ENCODE measurements around the gene GALNT18.

GALNT18 gene

GRCh38 chr11:11313426-11313825, 308.4 kb downstream of the GALNT18 start:
- H2BK5ac ChIP-seq (ENCODE audit: low read length): no peak overlapping the region
- H3K4me2 ChIP-seq (ENCODE audit: insufficient read depth, low read length, poor library complexity, severe bottlenecking): no peak overlapping the region
- H3K9me3 ChIP-seq (replicated peaks in 1 of 2; ENCODE audit: control insufficient read depth in 2 of 2, insufficient read depth in 1 of 2, low read depth in 1 of 2, low read length in 2 of 2): no peaks in the 10 kb centered on the region
- no peak overlapping the region for H3K9ac ChIP-seq (ENCODE audit: low read depth, low read length, poor library complexity)
- no peak overlapping the region for H4K91ac ChIP-seq (ENCODE audit: low read depth, low read length, poor library complexity)
- no peak overlapping the region for H3K27ac ChIP-seq (replicated peaks; ENCODE audit: low read length)
- H3K4me1 ChIP-seq (ENCODE audit: control insufficient read depth in 2 of 2, insufficient read depth in 1 of 2, low read depth in 1 of 2, low read length in 2 of 2): no peaks in the 10 kb centered on the region
- H3K4ac ChIP-seq (ENCODE audit: low read length): no peak overlapping the region
- no peak overlapping the region for H4K8ac ChIP-seq (ENCODE audit: low read depth, low read length)
- no peaks in the 10 kb centered on the region for H3K27me3 ChIP-seq (ENCODE audit: control insufficient read depth in 3 of 3, insufficient read depth in 3 of 3, low read depth in 1 of 3, low read length in 3 of 3)
- no peak overlapping the region for H3K18ac ChIP-seq (ENCODE audit: low read length)
- no peak overlapping the region for H3K23ac ChIP-seq (ENCODE audit: low read depth, low read length, poor library complexity)
- no peaks in the 10 kb centered on the region for H3K36me3 ChIP-seq (replicated peaks in 1 of 2; ENCODE audit: control insufficient read depth in 2 of 2, insufficient read depth in 2 of 2, low read length in 2 of 2)
- no peaks in the 10 kb centered on the region for H3K79me1 ChIP-seq (ENCODE audit: low read depth, low read length)
- no peak overlapping the region for H3K4me3 ChIP-seq (ENCODE audit: low read length in 2 of 2)
- H2BK12ac ChIP-seq (ENCODE audit: low read length): no peak overlapping the region
- no CpG with 5 or more reads among the region's 1 CpG for WGBS, 2 donors (ENCODE audit: extremely low coverage in 2 of 2, insufficient read length in 2 of 2, insufficient replicate concordance in 1 of 2)
- no peak overlapping the region for H2AFZ ChIP-seq (ENCODE audit: low read length)
- H3K14ac ChIP-seq (ENCODE audit: low read length): no peak overlapping the region
- DNase-seq (ENCODE audit: low spot score): no peak
- no peak overlapping the region for H2BK120ac ChIP-seq (ENCODE audit: low read depth, low read length)
- H2AK5ac ChIP-seq (ENCODE audit: low read depth, low read length): no peak overlapping the region
- H2BK15ac ChIP-seq (ENCODE audit: low read length): no peak overlapping the region

DNA sequence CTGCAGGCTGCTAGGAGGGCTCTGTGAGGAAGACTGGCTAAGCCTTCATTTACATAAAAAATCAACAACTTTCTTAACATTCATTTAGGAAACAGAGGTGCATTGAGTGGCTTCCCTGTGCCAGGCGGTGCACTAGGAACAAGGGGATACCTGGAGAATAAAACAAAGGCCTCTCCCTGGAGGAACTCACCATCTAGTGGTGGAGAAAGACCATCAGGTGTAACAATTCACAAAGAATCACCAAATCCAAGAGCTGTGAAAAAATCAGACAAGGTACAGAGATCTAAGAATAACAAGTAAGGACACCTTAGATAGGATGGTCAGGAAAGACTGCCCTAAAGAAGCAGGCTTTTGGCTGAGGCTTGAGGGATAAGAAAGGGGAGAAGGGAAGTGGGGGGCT, 309.1 kb downstream of the GALNT18 start:
- no CpG with 5 or more reads among the region's 1 CpG for WGBS, 2 donors (ENCODE audit: extremely low coverage in 2 of 2, insufficient read length in 2 of 2, insufficient replicate concordance in 1 of 2)
- H3K27ac ChIP-seq (replicated peaks; ENCODE audit: low read length): no peak overlapping the region

GRCh38 chr11:11311169-11311568, 310.6 kb downstream of the GALNT18 start:
- no peaks in the 10 kb centered on the region for H3K9me3 ChIP-seq (replicated peaks in 1 of 2; ENCODE audit: control insufficient read depth in 2 of 2, insufficient read depth in 1 of 2, low read depth in 1 of 2, low read length in 2 of 2)
- no peak overlapping the region for H3K27ac ChIP-seq (replicated peaks; ENCODE audit: low read length)
- no peak overlapping the region for H2BK12ac ChIP-seq (ENCODE audit: low read length)
- no peak overlapping the region for H3K9ac ChIP-seq (ENCODE audit: low read depth, low read length, poor library complexity)
- no peak overlapping the region for H2AK5ac ChIP-seq (ENCODE audit: low read depth, low read length)
- H2BK5ac ChIP-seq (ENCODE audit: low read length): no peak overlapping the region
- H3K4me2 ChIP-seq (ENCODE audit: insufficient read depth, low read length, poor library complexity, severe bottlenecking): no peak overlapping the region
- no peak overlapping the region for H3K18ac ChIP-seq (ENCODE audit: low read length)
- H3K4me3 ChIP-seq (ENCODE audit: low read length in 2 of 2): no peak overlapping the region
- no CpG with 5 or more reads among the region's 3 CpGs for WGBS, 2 donors (ENCODE audit: extremely low coverage in 2 of 2, insufficient read length in 2 of 2, insufficient replicate concordance in 1 of 2)
- no peak overlapping the region for H4K91ac ChIP-seq (ENCODE audit: low read depth, low read length, poor library complexity)
- no peak overlapping the region for H3K23ac ChIP-seq (ENCODE audit: low read depth, low read length, poor library complexity)
- H2BK120ac ChIP-seq (ENCODE audit: low read depth, low read length): no peak overlapping the region
- DNase-seq (ENCODE audit: low spot score): no peak
- no peak overlapping the region for H3K4ac ChIP-seq (ENCODE audit: low read length)
- H3K14ac ChIP-seq (ENCODE audit: low read length): no peak overlapping the region
- no peaks in the 10 kb centered on the region for H3K79me1 ChIP-seq (ENCODE audit: low read depth, low read length)
- H3K27me3 ChIP-seq (ENCODE audit: control insufficient read depth in 3 of 3, insufficient read depth in 3 of 3, low read depth in 1 of 3, low read length in 3 of 3): no peaks in the 10 kb centered on the region
- no peaks in the 10 kb centered on the region for H3K4me1 ChIP-seq (ENCODE audit: control insufficient read depth in 2 of 2, insufficient read depth in 1 of 2, low read depth in 1 of 2, low read length in 2 of 2)
- no peak overlapping the region for H2AFZ ChIP-seq (ENCODE audit: low read length)
- H4K8ac ChIP-seq (ENCODE audit: low read depth, low read length): no peak overlapping the region
- H3K36me3 ChIP-seq (replicated peaks in 1 of 2; ENCODE audit: control insufficient read depth in 2 of 2, insufficient read depth in 2 of 2, low read length in 2 of 2): no peaks in the 10 kb centered on the region
- H2BK15ac ChIP-seq (ENCODE audit: low read length): no peak overlapping the region

More for the DNA sequence above, 309.1 kb downstream of the GALNT18 start:
- Histone ChIP-seq H3K4me1 (ENCODE audit: control insufficient read depth in 2 of 2, insufficient read depth in 1 of 2, low read depth in 1 of 2, low read length in 2 of 2) (no peaks in the 10 kb centered on the region), H3K4ac (ENCODE audit: low read length) (no peak overlapping the region), H3K4me3 (ENCODE audit: low read length in 2 of 2) (no peak overlapping the region), H3K4me2 (ENCODE audit: insufficient read depth, low read length, poor library complexity, severe bottlenecking) (no peak overlapping the region), H3K79me1 (ENCODE audit: low read depth, low read length) (no peaks in the 10 kb centered on the region), H2BK120ac (ENCODE audit: low read depth, low read length) (no peak overlapping the region), H2BK5ac (ENCODE audit: low read length) (no peak overlapping the region), H2AFZ (ENCODE audit: low read length) (no peak overlapping the region), H4K8ac (ENCODE audit: low read depth, low read length) (no peak overlapping the region), H2BK15ac (ENCODE audit: low read length) (no peak overlapping the region), H2AK5ac (ENCODE audit: low read depth, low read length) (no peak overlapping the region), H3K18ac (ENCODE audit: low read length) (no peak overlapping the region), H3K14ac (ENCODE audit: low read length) (no peak overlapping the region), H3K23ac (ENCODE audit: low read depth, low read length, poor library complexity) (no peak overlapping the region), H3K9ac (ENCODE audit: low read depth, low read length, poor library complexity) (no peak overlapping the region), H3K9me3 (replicated peaks in 1 of 2; ENCODE audit: control insufficient read depth in 2 of 2, insufficient read depth in 1 of 2, low read depth in 1 of 2, low read length in 2 of 2) (no peaks in the 10 kb centered on the region), H2BK12ac (ENCODE audit: low read length) (no peak overlapping the region), H3K36me3 (replicated peaks in 1 of 2; ENCODE audit: control insufficient read depth in 2 of 2, insufficient read depth in 2 of 2, low read length in 2 of 2) (no peaks in the 10 kb centered on the region), H4K91ac (ENCODE audit: low read depth, low read length, poor library complexity) (no peak overlapping the region), H3K27me3 (ENCODE audit: control insufficient read depth in 3 of 3, insufficient read depth in 3 of 3, low read depth in 1 of 3, low read length in 3 of 3) (no peaks in the 10 kb centered on the region)
- DNase-seq (ENCODE audit: low spot score): no peak

- Histone ChIP-seq H3K4ac (ENCODE audit: low read length) (no peak overlapping the region), H3K4me1 (ENCODE audit: control insufficient read depth in 2 of 2, insufficient read depth in 1 of 2, low read depth in 1 of 2, low read length in 2 of 2) (no peaks in the 10 kb centered on the region), H3K36me3 (replicated peaks in 1 of 2; ENCODE audit: control insufficient read depth in 2 of 2, insufficient read depth in 2 of 2, low read length in 2 of 2) (no peaks in the 10 kb centered on the region), H3K14ac (ENCODE audit: low read length) (no peak overlapping the region), H3K4me3 (ENCODE audit: low read length in 2 of 2) (no peak overlapping the region), H3K27ac (replicated peaks; ENCODE audit: low read length) (no peak overlapping the region), H3K9ac (ENCODE audit: low read depth, low read length, poor library complexity) (no peak overlapping the region), H2BK120ac (ENCODE audit: low read depth, low read length) (no peak overlapping the region), H3K9me3 (replicated peaks in 1 of 2; ENCODE audit: control insufficient read depth in 2 of 2, insufficient read depth in 1 of 2, low read depth in 1 of 2, low read length in 2 of 2) (no peaks in the 10 kb centered on the region), H4K8ac (ENCODE audit: low read depth, low read length) (no peak overlapping the region), H2BK15ac (ENCODE audit: low read length) (no peak overlapping the region), H2AK5ac (ENCODE audit: low read depth, low read length) (no peak overlapping the region), H3K18ac (ENCODE audit: low read length) (no peak overlapping the region), H3K27me3 (ENCODE audit: control insufficient read depth in 3 of 3, insufficient read depth in 3 of 3, low read depth in 1 of 3, low read length in 3 of 3) (no peaks in the 10 kb centered on the region), H3K79me1 (ENCODE audit: low read depth, low read length) (no peaks in the 10 kb centered on the region), H3K4me2 (ENCODE audit: insufficient read depth, low read length, poor library complexity, severe bottlenecking) (no peak overlapping the region), H4K91ac (ENCODE audit: low read depth, low read length, poor library complexity) (no peak overlapping the region), H2AFZ (ENCODE audit: low read length) (no peak overlapping the region), H3K23ac (ENCODE audit: low read depth, low read length, poor library complexity) (no peak overlapping the region), H2BK5ac (ENCODE audit: low read length) (no peak overlapping the region), H2BK12ac (ENCODE audit: low read length) (no peak overlapping the region)
- no peak for DNase-seq (ENCODE audit: low spot score)
- no CpG with 5 or more reads among the region's 2 CpGs for WGBS, 2 donors (ENCODE audit: extremely low coverage in 2 of 2, insufficient read length in 2 of 2, insufficient replicate concordance in 1 of 2)
Measured at GRCh38 chr11:11309906-11310305, 311.9 kb downstream of the GALNT18 start.

All from neuronal stem cell (in vitro differentiated cells).